Activated T-helper 1 cell treated with anti-CD3 and anti-CD28 coated beads, Interleukin-2, amount 50 U/mL, for 16 hours (primary cell): ENCODE results near the gene OR9Q1.

Experiments
- DNase-seq, 2 donors: peaks; one replicate each; pipeline ENCODE4 v3.0.0-alpha.2; 2020; ENCODE audit warnings: low read depth in 1 of 2, low spot score in 1 of 2

OR9Q1 gene

DNA sequence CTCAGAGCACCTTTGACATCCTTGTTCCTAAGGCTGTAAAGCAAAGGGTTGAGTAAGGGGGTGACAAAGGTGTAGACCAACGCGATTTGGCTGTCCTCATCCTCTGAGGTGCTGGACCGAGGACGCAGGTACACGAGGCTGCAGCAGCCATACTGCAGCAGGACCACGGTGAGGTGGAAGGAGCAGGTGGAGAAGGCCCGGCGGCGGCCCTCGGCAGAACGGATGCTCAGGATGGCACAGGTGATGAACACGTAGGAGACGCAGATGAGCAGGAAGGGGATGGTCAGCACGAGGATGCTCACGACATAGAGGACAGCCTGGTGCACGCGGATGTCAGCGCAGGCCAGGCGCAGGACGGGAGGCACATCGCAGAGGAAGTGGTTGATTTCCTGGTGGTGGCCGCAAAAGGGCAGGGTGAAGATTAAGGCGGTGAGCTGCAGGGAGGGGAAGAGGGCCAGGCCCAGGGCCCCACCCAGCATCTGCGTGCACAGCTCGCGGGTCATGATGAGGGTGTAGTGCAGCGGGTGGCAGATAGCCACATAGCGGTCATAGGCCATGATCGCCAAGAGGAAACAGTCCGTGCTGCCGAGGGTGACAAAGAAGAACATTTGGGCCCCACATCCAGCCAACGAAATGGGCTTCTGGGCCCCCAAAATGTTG is 204.4 kb downstream of the OR9Q1 start:
- no peak for DNase-seq
